Uterus (tissue), 2 donors: Measurements from ENCODE around the gene ZNF423.

Source experiments
- CTCF ChIP-seq, 4 experiments: fragments of 200-600 bp in 2 of 4; fragments of 450-650 bp in 2 of 4; sonication (generic) in 2 of 4; IDR thresholded peaks; one replicate each; pipeline ENCODE4 v1.5.1; 2016 to 2019; ENCODE audit warnings: antibody characterized with exemption in 4 of 4, mild to moderate bottlenecking in 2 of 4, moderate library complexity in 1 of 4
- POLR2A ChIP-seq, 2 donors: fragments of 450-650 bp; IDR thresholded peaks; one replicate each; pipeline ENCODE4 v1.6.1; 2016; ENCODE audit warnings: antibody characterized with exemption in 2 of 2, mild to moderate bottlenecking in 1 of 2, moderate library complexity in 1 of 2

DNA sequence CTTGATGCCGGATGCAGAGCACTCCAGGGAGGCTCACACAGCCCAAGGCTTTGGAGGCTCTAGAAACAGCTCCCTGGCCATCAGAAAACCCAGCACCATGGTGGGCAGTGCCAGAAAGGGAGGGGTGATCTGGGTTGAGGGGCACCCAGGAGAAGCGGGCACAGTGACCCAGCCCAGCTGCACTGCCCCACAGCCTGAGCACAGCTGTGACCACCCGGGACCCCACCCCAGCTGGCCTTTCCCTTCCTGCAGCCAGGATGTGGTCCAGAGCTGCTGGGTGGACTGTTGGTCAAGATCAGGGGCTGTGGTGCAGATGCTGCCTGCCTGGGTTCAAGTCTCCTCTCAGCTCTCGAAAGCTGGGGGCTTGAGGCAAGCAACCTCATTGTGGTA is 223.1 kb downstream of the ZNF423 start:
- TF ChIP-seq CTCF (IDR thresholded peaks at IDR 0.05), result no peak
- TF ChIP-seq POLR2A (IDR thresholded peaks at IDR 0.05), result no peak
